NOMO-1 treated with dmso at 0.1 percent for 144 hours (cell line): ENCODE data around the gene SLC35G3.
"Not testable (repeated sequence)": the region's sequence is repeated elsewhere in the genome, so short reads cannot be mapped to it uniquely, and the experiment has no call there.

Experiments used
- DNase-seq: peaks from one replicate; lab custom pipeline; 2025; ENCODE audit not compliant: unreplicated experiment; lab: John Stamatoyannopoulos, UW

Gene SLC35G3

GRCh38 chr17:35212668-35213067 is 18.5 kb upstream of the SLC35G3 start:
- no peak for DNase-seq

- DNase-seq, result no peak
Measured at GRCh38 chr17:35210741-35211140, 16.5 kb upstream of the SLC35G3 start.

GRCh38 chr17:35202582-35202981 is 8.4 kb upstream of the SLC35G3 start:
- DNase-seq, result not testable (repeated sequence)

- not testable (repeated sequence) for DNase-seq
Measured at GRCh38 chr17:35195062-35195461, 869 bp upstream of the SLC35G3 start.

- no peak for DNase-seq
Measured at GRCh38 chr17:35192708-35193107, 1.5 kb downstream of the SLC35G3 start.

GRCh38 chr17:35191001-35191695 is 3.0 kb downstream of the SLC35G3 start:
- no peak for DNase-seq

- peak; percentile 52 for DNase-seq
Measured at GRCh38 chr17:35189291-35189690, 4.9 kb downstream of the SLC35G3 start.

GRCh38 chr17:35188111-35188510 is 6.1 kb downstream of the SLC35G3 start:
- DNase-seq, result no peak

GRCh38 chr17:35187481-35187880 is 6.7 kb downstream of the SLC35G3 start:
- DNase-seq, result no peak

GRCh38 chr17:35185849-35186248 is 8.3 kb downstream of the SLC35G3 start:
- DNase-seq, result peak; percentile 16

GRCh38 chr17:35184274-35184673 is 9.9 kb downstream of the SLC35G3 start:
- no peak for DNase-seq

- no peak for DNase-seq
Measured at GRCh38 chr17:35183332-35183731, 10.9 kb downstream of the SLC35G3 start.

- not testable (repeated sequence) for DNase-seq
Measured at GRCh38 chr17:35179379-35179778, 14.8 kb downstream of the SLC35G3 start.

- no peak for DNase-seq
Measured at GRCh38 chr17:35176897-35177296, 17.3 kb downstream of the SLC35G3 start.

- DNase-seq, result no peak
Measured at GRCh38 chr17:35175638-35176415, 18.4 kb downstream of the SLC35G3 start.

- DNase-seq, result no peak
Measured at GRCh38 chr17:35174835-35175334, 19.3 kb downstream of the SLC35G3 start.

GRCh38 chr17:35172321-35172720 is 21.9 kb downstream of the SLC35G3 start:
- not testable (repeated sequence) for DNase-seq

GRCh38 chr17:35171834-35172233 is 22.4 kb downstream of the SLC35G3 start:
- no peak for DNase-seq

GRCh38 chr17:35170968-35171771 is 23.0 kb downstream of the SLC35G3 start:
- DNase-seq, result no peak

GRCh38 chr17:35169835-35170363 is 24.3 kb downstream of the SLC35G3 start:
- no peak for DNase-seq

GRCh38 chr17:35167666-35168065 is 26.5 kb downstream of the SLC35G3 start:
- DNase-seq, result no peak
